NAMALWA (cell line): Measurements from ENCODE around the gene EXOC4.
"Not testable (repeated sequence)": the region's sequence is repeated elsewhere in the genome, so short reads cannot be mapped to it uniquely, and the experiment has no call there.

ENCODE experiments used
- DNase-seq: peaks from one replicate; pipeline ENCODE4 v3.0.0-alpha.2; 2015; ENCODE audit warnings: low spot score

Gene EXOC4

GRCh38 chr7:133625046-133625445 is 372.2 kb downstream of the EXOC4 start:
- DNase-seq: no peak

GRCh38 chr7:133629701-133630100 is 376.8 kb downstream of the EXOC4 start:
- DNase-seq: no peak

DNA sequence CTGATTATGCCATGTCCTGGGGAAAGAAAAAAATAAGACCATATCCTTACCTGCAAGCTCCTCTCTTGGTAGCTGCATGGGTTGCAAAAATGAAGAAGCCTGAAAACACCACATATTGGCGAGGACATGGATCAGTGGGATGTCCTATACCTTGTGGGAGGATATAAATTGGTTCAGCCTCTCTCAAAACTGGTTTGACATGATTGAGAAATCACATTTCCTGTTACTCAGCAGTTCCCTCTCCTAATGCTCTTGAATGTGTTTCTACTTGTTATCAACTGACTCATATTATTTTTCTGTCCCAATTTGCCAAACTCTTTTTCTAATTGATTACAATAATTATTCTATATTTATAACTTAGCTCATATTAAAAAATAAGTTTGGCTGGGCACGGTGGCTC is 380.2 kb downstream of the EXOC4 start:
- DNase-seq: no peak

DNA sequence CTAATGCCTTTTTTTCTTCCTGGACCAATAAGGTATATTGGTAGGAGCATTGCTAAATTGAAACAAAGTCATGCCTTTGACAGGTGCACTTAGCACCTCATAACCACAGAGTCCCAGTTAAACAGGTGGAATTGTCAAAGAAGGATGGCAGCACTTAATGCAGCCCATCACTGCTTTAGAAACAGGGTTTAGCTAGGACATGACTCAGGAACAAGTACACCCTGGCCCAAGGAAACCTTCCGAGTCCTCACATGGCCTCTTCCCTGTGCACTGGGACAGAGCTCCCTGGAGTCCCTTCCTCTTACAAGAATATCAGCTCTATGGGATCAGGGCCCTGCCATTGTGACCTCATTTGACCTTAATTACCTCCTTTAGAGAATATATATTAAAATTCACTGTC is 382.7 kb downstream of the EXOC4 start:
- DNase-seq: no peak

GRCh38 chr7:133638857-133639256 is 386.0 kb downstream of the EXOC4 start:
- no peak for DNase-seq

DNA sequence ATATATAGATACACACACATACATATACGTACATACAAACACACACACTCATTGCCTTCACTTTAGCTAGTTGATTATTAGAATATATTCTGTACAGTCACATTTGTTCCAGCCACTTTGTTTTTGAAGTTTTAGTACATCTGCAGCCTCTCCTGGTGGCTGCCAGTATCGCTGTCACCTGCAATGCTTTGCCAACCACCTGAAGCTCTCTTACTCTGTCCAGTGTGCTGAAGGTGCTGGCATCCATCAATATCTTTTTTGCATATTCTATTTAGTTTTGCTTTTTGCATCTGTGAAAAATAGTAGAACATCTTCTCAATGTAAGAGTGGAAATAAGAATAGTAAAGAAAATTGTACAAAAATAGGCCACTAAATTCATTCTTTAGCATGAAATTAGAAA is 388.6 kb downstream of the EXOC4 start:
- DNase-seq: no peak

GRCh38 chr7:133642907-133643306 is 390.0 kb downstream of the EXOC4 start:
- DNase-seq: no peak

GRCh38 chr7:133643652-133644051 is 390.8 kb downstream of the EXOC4 start:
- not testable (repeated sequence) for DNase-seq

- no peak for DNase-seq
Measured at GRCh38 chr7:133645884-133646391, 393.1 kb downstream of the EXOC4 start.

GRCh38 chr7:133646472-133647315 is 393.8 kb downstream of the EXOC4 start:
- DNase-seq: no peak

DNA sequence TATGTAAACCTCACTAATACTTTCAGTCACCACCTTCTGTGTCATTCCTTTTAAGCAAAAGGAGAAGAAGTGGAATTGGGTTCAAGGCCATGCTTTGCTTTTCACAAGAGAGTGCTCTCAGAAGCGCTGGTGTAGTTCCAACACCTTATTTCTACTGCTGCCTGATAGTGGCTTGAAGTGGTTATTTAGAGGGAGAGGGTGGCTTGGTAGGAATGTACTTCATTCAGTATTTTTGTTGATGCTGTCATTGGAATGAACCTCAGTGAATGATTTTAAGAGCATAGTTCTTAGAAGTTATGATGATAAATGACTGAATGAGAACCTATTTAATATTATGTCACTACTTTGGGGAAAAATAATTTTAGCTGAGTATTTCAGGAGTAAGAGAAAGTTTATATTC is 396.7 kb downstream of the EXOC4 start:
- no peak for DNase-seq

GRCh38 chr7:133650069-133650468 is 397.2 kb downstream of the EXOC4 start:
- DNase-seq: no peak

- no peak for DNase-seq
Measured at GRCh38 chr7:133650487-133651300, 397.8 kb downstream of the EXOC4 start.

- no peak for DNase-seq
Measured at GRCh38 chr7:133652547-133652946, 399.7 kb downstream of the EXOC4 start.

GRCh38 chr7:133654547-133654946 is 401.7 kb downstream of the EXOC4 start:
- DNase-seq: no peak

DNA sequence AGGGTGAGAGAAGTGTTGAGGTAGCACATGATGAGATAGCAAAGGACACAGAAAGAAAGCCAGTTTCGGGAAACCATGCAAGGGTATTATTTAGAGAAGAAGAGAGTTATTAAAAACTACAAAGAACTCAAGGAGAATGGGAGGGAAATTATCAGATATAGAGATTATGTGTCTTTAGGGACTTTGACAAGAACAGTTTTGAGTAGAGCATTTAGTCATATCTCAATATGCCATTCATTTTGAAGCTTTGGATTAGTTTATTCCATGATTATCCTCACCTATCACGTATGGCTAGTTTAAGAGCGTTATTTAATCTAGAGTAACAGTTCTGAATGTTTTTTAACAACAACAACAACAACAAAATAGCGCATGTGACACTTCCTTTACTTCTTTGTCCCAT is 409.4 kb downstream of the EXOC4 start:
- no peak for DNase-seq

DNA sequence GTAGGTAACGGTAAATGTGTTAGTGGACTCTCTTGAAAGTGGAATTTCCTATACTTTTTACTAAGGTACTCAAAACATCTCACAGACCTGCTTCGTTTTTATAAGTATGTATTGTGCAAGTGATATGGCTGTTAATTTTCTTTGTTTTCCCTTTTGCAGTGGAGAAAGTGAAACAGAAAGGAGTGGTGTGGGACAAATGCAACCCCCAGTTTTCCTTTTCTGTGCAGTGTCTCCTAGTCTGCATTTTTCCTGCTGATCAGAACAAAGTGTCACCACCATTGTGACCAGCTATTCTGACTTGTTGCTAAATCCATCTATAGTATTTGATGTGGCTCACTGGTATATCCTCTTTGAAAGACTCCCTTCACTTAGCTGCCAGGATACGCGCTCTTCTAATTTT is 410.0 kb downstream of the EXOC4 start:
- DNase-seq: no peak

DNA sequence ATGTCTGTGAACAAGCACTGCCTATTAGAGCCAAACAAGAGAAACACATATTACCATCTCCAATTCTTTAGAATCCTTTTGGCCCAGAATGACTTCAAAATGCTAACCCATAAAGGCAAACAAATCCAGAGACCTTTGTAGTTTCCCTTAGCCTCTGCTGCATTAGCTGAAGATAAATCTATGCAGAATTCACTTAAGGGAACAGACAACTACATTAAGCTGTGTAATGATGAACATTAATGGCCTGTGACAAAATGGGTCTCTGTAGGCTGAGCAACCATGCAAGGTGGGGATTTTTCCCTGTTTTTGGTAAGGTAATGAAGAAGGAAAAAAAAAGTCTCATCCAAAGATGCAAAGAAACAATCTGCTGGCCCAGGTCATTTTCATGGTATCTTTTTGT is 411.6 kb downstream of the EXOC4 start:
- DNase-seq: no peak

- DNase-seq: no peak
Measured at GRCh38 chr7:133668296-133669060, 415.6 kb downstream of the EXOC4 start.

GRCh38 chr7:133669061-133669455 is 416.2 kb downstream of the EXOC4 start:
- no peak for DNase-seq

GRCh38 chr7:133670250-133670649 is 417.4 kb downstream of the EXOC4 start:
- no peak for DNase-seq

GRCh38 chr7:133672866-133673265 is 420.0 kb downstream of the EXOC4 start:
- DNase-seq: no peak
